Caco-2 (cell line): ENCODE data around the gene STRN. TPM values are rescaled to one million over a fixed set of nuclear protein-coding genes. Genes with fewer than 3 reads are reported as not detected.
"Not testable (repeated sequence)": the region's sequence is repeated elsewhere in the genome, so short reads cannot be mapped to it uniquely, and the experiment has no call there.

Experiments
- BruUV-seq: library from RNA; stranded (reverse); fragments of 400-500 nt; replicated peaks from 2 replicates; lab custom pipeline; 2021; lab: Mats Ljungman, UMichigan
- CTCF ChIA-PET: fragments of 300-600 bp; sonication (Branson Sonifier 250); formaldehyde crosslinking; loops from one replicate; lab custom pipeline; 2022; ENCODE audit warnings: antibody characterized with exemption; lab: Charles Lee
- POLR2A ChIA-PET: fragments of 300-600 bp; sonication (Branson Sonifier 250); formaldehyde crosslinking; loops from one replicate; lab custom pipeline; 2022; ENCODE audit warnings: antibody characterized with exemption; lab: Charles Lee
- DNase-seq, 2 experiments: peaks; one replicate each; pipeline versions ENCODE4 v3.0.0 to v3.0.0-alpha.2; 2020 to 2022
- H3K27me3 ChIP-seq: replicated peaks from 2 replicates; pipeline ENCODE4 v1.6.0; 2011; ENCODE audit warnings: low read length; ENCODE audit not compliant: control insufficient read depth, insufficient read depth
- H3K36me3 ChIP-seq: 2 replicates; pipeline ENCODE4 v1.5.1; 2011; ENCODE audit warnings: low read length; ENCODE audit not compliant: control insufficient read depth, insufficient read depth
- H3K4me1 ChIP-seq: fragments of 250-450 bp; sonication (Bioruptor Pico); 2 replicates; pipeline ENCODE4 v1.5.1; 2020; ENCODE audit warnings: mild to moderate bottlenecking
- H3K4me3 ChIP-seq: 2 replicates; pipeline ENCODE4 v1.5.1; 2011; ENCODE audit warnings: low read depth, mild to moderate bottlenecking, control low read depth, low read length
- H3K9me3 ChIP-seq: fragments of 250-450 bp; sonication (Bioruptor Pico); 2 replicates; pipeline ENCODE4 v1.5.1; 2020; ENCODE audit warnings: mild to moderate bottlenecking, moderate library complexity
- H3K27ac Mint-ChIP-seq: one replicate; pipeline ENCODE4 v1.8.0; 2022; ENCODE audit warnings: mixed read lengths; ENCODE audit not compliant: unreplicated experiment
- H3K27me3 Mint-ChIP-seq: one replicate; pipeline ENCODE4 v1.8.0; 2022; ENCODE audit warnings: mixed read lengths; ENCODE audit not compliant: insufficient read depth, unreplicated experiment
- H3K36me3 Mint-ChIP-seq: one replicate; pipeline ENCODE4 v1.8.0; 2022; ENCODE audit warnings: mild to moderate bottlenecking, mixed read lengths; ENCODE audit not compliant: insufficient read depth, unreplicated experiment
- H3K4me1 Mint-ChIP-seq: one replicate; pipeline ENCODE4 v1.8.0; 2022; ENCODE audit warnings: low read depth, mixed read lengths; ENCODE audit not compliant: unreplicated experiment
- H3K4me3 Mint-ChIP-seq: one replicate; pipeline ENCODE4 v1.8.0; 2022; ENCODE audit warnings: mild to moderate bottlenecking, moderate library complexity, mixed read lengths; ENCODE audit not compliant: unreplicated experiment
- H3K9me3 Mint-ChIP-seq: one replicate; pipeline ENCODE4 v1.8.0; 2022; ENCODE audit warnings: mixed read lengths; ENCODE audit not compliant: unreplicated experiment
- intact Hi-C: fragments of 100-400 bp; cut with micrococcal nuclease; formaldehyde crosslinking; loops from one replicate; pipeline ENCODE4 v1.10.0; 2022; ENCODE audit not compliant: unreplicated experiment
- total RNA-seq: library from RNA; stranded (reverse); gene quantifications from 2 replicates; pipeline ENCODE4 v1.2.3, GENCODE V29; 2022

STRN gene
- total RNA-seq, 1 experiment from 2014 or later: 36.8 TPM

DNA sequence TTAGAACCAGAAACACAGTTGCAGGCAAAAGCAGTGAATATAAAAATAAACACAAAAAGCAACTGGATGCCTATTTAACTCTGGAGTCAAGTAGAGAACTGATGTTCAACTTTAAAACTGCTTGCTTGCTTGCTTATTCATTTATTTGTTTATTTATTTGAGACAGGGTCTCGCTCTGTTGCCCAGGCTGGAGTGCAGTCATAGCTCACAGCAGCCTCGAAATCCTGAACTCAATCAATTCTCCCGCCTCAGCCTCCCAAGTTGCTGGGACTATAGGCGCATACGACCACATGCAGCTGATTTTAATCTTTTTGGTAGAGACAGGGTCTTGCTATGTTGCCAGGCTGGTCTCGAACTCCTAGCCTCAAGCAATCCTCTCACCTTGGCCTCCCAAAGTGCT lies 34.6 kb downstream of the STRN start:
- H3K27me3 Mint-ChIP-seq, H3K4me1 ChIP-seq, H3K27ac Mint-ChIP-seq, H3K27me3 ChIP-seq, POLR2A ChIA-PET, H3K36me3 Mint-ChIP-seq, H3K9me3 ChIP-seq, CTCF ChIA-PET, H3K4me3 Mint-ChIP-seq, H3K36me3 ChIP-seq, intact Hi-C loops, H3K9me3 Mint-ChIP-seq, H3K4me3 ChIP-seq, BruUV-seq, DNase-seq, H3K4me1 Mint-ChIP-seq: not testable (repeated sequence)

- H3K27me3 ChIP-seq, H3K36me3 ChIP-seq, H3K36me3 Mint-ChIP-seq, H3K9me3 Mint-ChIP-seq, H3K4me1 Mint-ChIP-seq, CTCF ChIA-PET, intact Hi-C loops, H3K4me1 ChIP-seq, H3K27me3 Mint-ChIP-seq, DNase-seq, BruUV-seq, H3K4me3 ChIP-seq, H3K4me3 Mint-ChIP-seq, H3K9me3 ChIP-seq: not testable (repeated sequence)
- H3K27ac Mint-ChIP-seq: peak overlapping the region; percentile 16
- POLR2A ChIA-PET: interaction anchor here (0.7 kb wide), 1 partner anchor 10 kb away, joined by 4 read pairs; no protein-coding TSS in a partner anchor
These were observed 35.4 kb downstream of the STRN start for GRCh38 chr2:36930787-36931410.

DNA sequence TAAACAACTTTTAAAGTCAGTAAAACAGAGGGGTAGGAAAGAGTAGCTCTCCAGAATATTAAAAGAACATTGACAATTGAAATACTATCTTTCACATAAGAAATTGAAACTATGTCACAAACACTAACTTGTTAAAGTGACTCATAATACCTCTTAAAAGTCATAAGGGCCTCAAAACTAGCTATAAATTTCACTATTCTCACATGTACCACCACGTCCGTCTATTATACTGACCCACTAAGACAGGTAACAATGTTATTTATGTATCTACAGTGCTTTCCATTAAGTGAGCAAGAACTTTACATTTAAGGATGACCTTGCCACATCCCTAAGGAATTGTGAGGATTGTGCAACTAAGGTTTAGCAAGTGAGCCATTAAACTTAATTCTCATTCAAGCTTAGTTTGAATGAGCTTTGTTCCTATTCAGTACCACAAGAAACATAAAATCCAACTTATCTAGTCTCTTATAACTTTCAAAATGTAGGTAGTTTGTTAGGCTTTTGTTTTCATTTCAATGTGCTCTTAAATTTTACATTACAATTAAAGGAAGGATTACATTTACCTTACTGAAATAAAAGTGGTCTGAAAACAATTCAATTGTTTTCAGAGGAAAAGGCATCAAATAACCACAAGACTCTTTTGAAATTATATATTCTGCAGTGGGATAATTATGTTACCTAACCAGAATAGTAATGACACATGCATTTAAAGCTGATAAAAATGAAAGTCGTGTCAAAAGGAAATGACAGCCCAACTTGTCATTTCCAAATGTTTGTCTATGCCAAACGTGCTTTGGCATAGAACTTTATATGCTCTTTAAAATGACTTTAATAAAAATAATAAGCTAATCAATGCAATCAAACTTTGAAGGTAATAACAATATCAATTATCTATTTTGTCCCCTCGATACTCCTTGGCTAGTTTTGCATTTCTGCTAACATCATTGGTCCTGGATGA lies 39.9 kb downstream of the STRN start:
- H3K4me3 ChIP-seq, H3K27me3 ChIP-seq, H3K36me3 ChIP-seq, H3K4me1 ChIP-seq, H3K9me3 Mint-ChIP-seq, DNase-seq, BruUV-seq, intact Hi-C loops, H3K27ac Mint-ChIP-seq, H3K4me3 Mint-ChIP-seq, CTCF ChIA-PET, H3K9me3 ChIP-seq, H3K27me3 Mint-ChIP-seq, POLR2A ChIA-PET, H3K4me1 Mint-ChIP-seq: not testable (repeated sequence)
- peaks cover 13% of the 10 kb centered on the region for H3K36me3 Mint-ChIP-seq

DNA sequence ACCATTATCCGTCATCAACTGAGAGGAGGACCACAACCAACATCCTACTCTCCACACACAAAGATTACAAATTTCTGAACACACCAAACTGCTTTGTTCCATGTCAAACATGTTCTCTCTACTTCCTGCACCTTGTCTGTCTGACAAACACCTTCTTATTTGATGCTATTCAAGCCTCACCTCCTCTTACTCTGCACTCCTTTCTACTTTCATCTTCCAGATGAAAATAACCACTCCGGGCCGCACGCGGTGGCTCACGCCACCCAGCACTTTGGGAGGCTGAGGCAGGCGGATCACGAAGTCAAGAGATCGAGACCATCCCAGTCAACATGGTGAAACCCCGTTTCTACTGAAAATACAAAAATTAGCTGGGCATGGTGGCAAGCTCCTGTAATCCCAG lies 43.7 kb downstream of the STRN start:
- H3K36me3 ChIP-seq, intact Hi-C loops, BruUV-seq, CTCF ChIA-PET, H3K4me3 ChIP-seq, H3K27ac Mint-ChIP-seq, H3K9me3 ChIP-seq, DNase-seq, H3K27me3 ChIP-seq, POLR2A ChIA-PET, H3K9me3 Mint-ChIP-seq, H3K27me3 Mint-ChIP-seq, H3K4me3 Mint-ChIP-seq: not testable (repeated sequence)
- Mint-ChIP-seq H3K36me3 (peaks cover 13% of the 10 kb centered on the region), H3K4me1 (peaks cover 22% of the 10 kb centered on the region)
- peaks cover 22% of the 10 kb centered on the region for H3K4me1 ChIP-seq
